Ishikawa (cell line): ENCODE results near the gene MAG.

Source experiments
- CEBPB ChIP-seq: IDR thresholded peaks from 2 replicates; pipeline ENCODE4 v1.6.1; 2012
- CREB1 ChIP-seq: IDR thresholded peaks from 2 replicates; pipeline ENCODE4 v1.6.1; 2012; ENCODE audit warnings: low read depth
- EGR1 ChIP-seq: IDR thresholded peaks from 2 replicates; pipeline ENCODE4 v1.6.1; 2012
- EP300 ChIP-seq: IDR thresholded peaks from 2 replicates; pipeline ENCODE4 v1.6.1; 2012; ENCODE audit warnings: borderline replicate concordance
- FOXM1 ChIP-seq: IDR thresholded peaks from 2 replicates; pipeline ENCODE4 v1.6.1; 2012; ENCODE audit warnings: low read depth, borderline replicate concordance
- MAX ChIP-seq: IDR thresholded peaks from 2 replicates; pipeline ENCODE4 v1.6.1; 2012
- NFIC ChIP-seq: IDR thresholded peaks from 2 replicates; pipeline ENCODE4 v1.6.1; 2012
- RAD21 ChIP-seq: IDR thresholded peaks from 2 replicates; pipeline ENCODE4 v1.6.1; 2012; ENCODE audit warnings: low read depth
- REST ChIP-seq: IDR thresholded peaks from 2 replicates; pipeline ENCODE4 v1.6.1; 2012; ENCODE audit warnings: low read depth, mild to moderate bottlenecking
- TAF1 ChIP-seq: IDR thresholded peaks from 2 replicates; pipeline ENCODE4 v1.6.1; 2012; ENCODE audit warnings: low read depth, mild to moderate bottlenecking
- TCF12 ChIP-seq: IDR thresholded peaks from 2 replicates; pipeline ENCODE4 v1.6.1; 2012; ENCODE audit warnings: low read depth
- TEAD4 ChIP-seq: IDR thresholded peaks from 2 replicates; pipeline ENCODE4 v1.6.1; 2012
- USF1 ChIP-seq: IDR thresholded peaks from 2 replicates; pipeline ENCODE4 v1.6.1; 2012
- YY1 ChIP-seq: IDR thresholded peaks from 2 replicates; pipeline ENCODE4 v1.6.1; 2012; ENCODE audit warnings: low read depth
- ZBTB7A ChIP-seq: IDR thresholded peaks from 2 replicates; pipeline ENCODE4 v1.6.1; 2012; ENCODE audit warnings: low read depth

MAG gene

GRCh38 chr19:35279374-35279773 is 12.6 kb upstream of the MAG start:
- TF ChIP-seq MAX, result no peak
- no peak for TF ChIP-seq YY1

GRCh38 chr19:35279985-35280821 is 11.8 kb upstream of the MAG start:
- TF ChIP-seq NFIC, result no peak

- TF ChIP-seq ZBTB7A (no peak), FOXM1 (no peak), TAF1 (no peak), TCF12 (no peak), CEBPB (no peak), TEAD4 (no peak), NFIC (no peak), EGR1 (no peak), MAX (no peak), USF1 (no peak), RAD21 (no peak), REST (no peak), EP300 (no peak), YY1 (no peak), CREB1 (no peak)
Observed at GRCh38 chr19:35281303-35281702, 10.7 kb upstream of the MAG start.

GRCh38 chr19:35284153-35285094 is 7.5 kb upstream of the MAG start:
- TF ChIP-seq EGR1 (no peak), RAD21 (no peak), NFIC (no peak), REST (no peak), TCF12 (no peak), CEBPB (no peak), USF1 (no peak), FOXM1 (no peak), YY1 (no peak), ZBTB7A (no peak), TAF1 (no peak)

- TF ChIP-seq NFIC (no peak), TEAD4 (no peak), MAX (no peak), EP300 (no peak), FOXM1 (no peak), YY1 (no peak), CREB1 (no peak), REST (no peak), EGR1 (no peak)
Observed at GRCh38 chr19:35285095-35285449, 6.9 kb upstream of the MAG start.
